Thyroid gland (tissue), 4 donors: ENCODE measurements around the gene ATP8A1. TPM values are rescaled to one million over a fixed set of nuclear protein-coding genes. Genes with fewer than 3 reads are reported as not detected.

Source experiments
- DNase-seq, 2 donors: peaks; one replicate each; pipeline ENCODE4 v3.0.0-alpha.2; 2019
- H3K27ac ChIP-seq, 3 donors: fragments of 200-600 bp; sonication (generic); 1 replicate in 2 of 3; 2 replicates in 1 of 3; pipeline ENCODE4 v1.5.1; 2016 to 2019; ENCODE audit warnings: mild to moderate bottlenecking in 1 of 3, moderate library complexity in 1 of 3
- H3K27me3 ChIP-seq: fragments of 200-600 bp; sonication (generic); one replicate; pipeline ENCODE4 v1.5.1; 2019
- H3K36me3 ChIP-seq, 2 donors: fragments of 200-600 bp; sonication (generic); one replicate each; pipeline ENCODE4 v1.5.1; 2016 to 2019
- H3K4me1 ChIP-seq, 2 donors: fragments of 200-600 bp; sonication (generic); one replicate each; pipeline ENCODE4 v1.5.1; 2017 to 2019
- H3K4me3 ChIP-seq, 3 donors: fragments of 200-600 bp; sonication (generic); replicated peaks in 1 of 3; 1 replicate in 2 of 3; 2 replicates in 1 of 3; pipeline ENCODE4 v1.5.1; 2016; ENCODE audit warnings: mild to moderate bottlenecking in 1 of 3
- H3K9me3 ChIP-seq: fragments of 200-600 bp; sonication (generic); one replicate; pipeline ENCODE4 v1.5.1; 2017
- POLR2A ChIP-seq, 2 donors: fragments of 450-650 bp; IDR thresholded peaks; one replicate each; pipeline ENCODE4 v1.6.1; 2017; ENCODE audit warnings: antibody characterized with exemption in 2 of 2, mild to moderate bottlenecking in 2 of 2, moderate library complexity in 1 of 2
- WGBS, 2 donors: methylation state at CpG; one replicate each; pipeline ENCODE4 v1.1.5; 2017; 5-methylcytosine and 5-hydroxymethylcytosine counted together
- intact Hi-C: fragments of 100-400 bp; cut with DNase I; formaldehyde crosslinking; loops from one replicate; pipeline ENCODE4 v1.15.1; 2023
- total RNA-seq, 4 donors: library from RNA; depleted of rRNA; stranded (reverse); fragments of >200 nt; gene quantifications; one replicate each; pipeline ENCODE4 v1.2.3, GENCODE V29; 2016
- TF ChIP-seq, protein P1 (sequence below), 6 experiments: fragments of 200-600 bp in 3 of 6; fragments of 450-650 bp in 3 of 6; sonication (generic) in 3 of 6; IDR thresholded peaks; one replicate each; pipeline ENCODE4 v1.5.1; 2016 to 2019; ENCODE audit warnings: antibody characterized with exemption in 6 of 6, mild to moderate bottlenecking in 2 of 6, inconsistent platforms in 1 of 6, moderate library complexity in 1 of 6

Gene ATP8A1
- total RNA-seq, 4 donors from 2014 or later, result 191 to 274 (median 245) TPM

DNA sequence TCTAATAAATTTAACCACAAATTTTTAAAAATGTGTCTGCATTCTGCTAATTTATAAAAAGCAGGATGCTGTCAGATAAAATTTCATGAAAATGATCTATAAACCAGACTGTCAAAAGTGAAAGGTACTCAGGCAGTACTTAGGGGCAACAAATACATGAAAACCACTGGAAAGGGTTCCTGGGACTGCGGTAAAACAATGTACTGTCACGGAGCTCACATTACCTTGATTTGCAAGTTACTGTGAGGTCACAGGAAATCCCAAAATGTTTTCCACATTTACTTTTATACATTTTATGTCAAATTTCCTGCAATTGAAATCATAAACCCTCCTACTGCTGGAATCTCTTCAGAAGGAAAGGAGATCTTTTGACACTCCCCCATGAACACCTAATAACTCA is 214.3 kb downstream of the ATP8A1 start:
- no peak overlapping the region for H3K4me3 ChIP-seq
- no peaks in the 10 kb centered on the region for H3K9me3 ChIP-seq
- intact Hi-C loops, result no loop called here
- no peak for DNase-seq
- H3K27ac ChIP-seq, result no peak overlapping the region
- 77 to 90% methylated on average over 2 of the region's 2 CpGs for WGBS, 2 donors
- peaks cover 10 to 14% of the 10 kb centered on the region in 2 donors for H3K36me3 ChIP-seq
- H3K4me1 ChIP-seq, result no peaks in the 10 kb centered on the region
- H3K27me3 ChIP-seq, result no peaks in the 10 kb centered on the region
- TF ChIP-seq, protein P1, sequence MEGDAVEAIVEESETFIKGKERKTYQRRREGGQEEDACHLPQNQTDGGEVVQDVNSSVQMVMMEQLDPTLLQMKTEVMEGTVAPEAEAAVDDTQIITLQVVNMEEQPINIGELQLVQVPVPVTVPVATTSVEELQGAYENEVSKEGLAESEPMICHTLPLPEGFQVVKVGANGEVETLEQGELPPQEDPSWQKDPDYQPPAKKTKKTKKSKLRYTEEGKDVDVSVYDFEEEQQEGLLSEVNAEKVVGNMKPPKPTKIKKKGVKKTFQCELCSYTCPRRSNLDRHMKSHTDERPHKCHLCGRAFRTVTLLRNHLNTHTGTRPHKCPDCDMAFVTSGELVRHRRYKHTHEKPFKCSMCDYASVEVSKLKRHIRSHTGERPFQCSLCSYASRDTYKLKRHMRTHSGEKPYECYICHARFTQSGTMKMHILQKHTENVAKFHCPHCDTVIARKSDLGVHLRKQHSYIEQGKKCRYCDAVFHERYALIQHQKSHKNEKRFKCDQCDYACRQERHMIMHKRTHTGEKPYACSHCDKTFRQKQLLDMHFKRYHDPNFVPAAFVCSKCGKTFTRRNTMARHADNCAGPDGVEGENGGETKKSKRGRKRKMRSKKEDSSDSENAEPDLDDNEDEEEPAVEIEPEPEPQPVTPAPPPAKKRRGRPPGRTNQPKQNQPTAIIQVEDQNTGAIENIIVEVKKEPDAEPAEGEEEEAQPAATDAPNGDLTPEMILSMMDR (IDR thresholded peaks at IDR 0.05), result no peak
- no peak for TF ChIP-seq POLR2A (IDR thresholded peaks at IDR 0.05)

DNA sequence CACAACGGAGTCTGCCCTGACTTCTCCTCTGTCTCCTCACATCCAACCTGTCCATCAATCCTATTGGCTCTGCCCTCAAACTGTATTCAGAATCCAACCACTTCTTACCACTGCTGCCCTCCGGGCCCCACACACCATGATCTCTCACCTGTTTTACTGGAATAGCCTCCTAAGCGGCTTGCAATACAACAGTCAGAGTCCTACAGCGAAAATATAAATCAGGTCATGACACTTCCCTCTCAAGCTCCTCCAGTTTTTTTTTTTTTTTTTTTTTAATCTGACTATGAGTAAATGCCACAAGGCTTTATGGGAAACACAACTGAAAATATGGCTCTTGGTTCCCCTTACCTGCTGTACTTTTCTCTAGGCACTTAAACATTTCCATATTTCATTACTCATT is 216.8 kb downstream of the ATP8A1 start:
- H3K36me3 ChIP-seq, result peaks cover 10 to 12% of the 10 kb centered on the region in 2 donors
- TF ChIP-seq POLR2A (IDR thresholded peaks at IDR 0.05), result no peak
- TF ChIP-seq, protein P1 (IDR thresholded peaks at IDR 0.05), result no peak
- no peak overlapping the region for H3K4me3 ChIP-seq
- H3K4me1 ChIP-seq, result no peaks in the 10 kb centered on the region
- 97 to 100% methylated on average over 4 of the region's 4 CpGs for WGBS, 2 donors
- no peaks in the 10 kb centered on the region for H3K27me3 ChIP-seq
- no peak overlapping the region for H3K27ac ChIP-seq
- intact Hi-C loops, result no loop called here
- H3K9me3 ChIP-seq, result no peaks in the 10 kb centered on the region
- no peak for DNase-seq

DNA sequence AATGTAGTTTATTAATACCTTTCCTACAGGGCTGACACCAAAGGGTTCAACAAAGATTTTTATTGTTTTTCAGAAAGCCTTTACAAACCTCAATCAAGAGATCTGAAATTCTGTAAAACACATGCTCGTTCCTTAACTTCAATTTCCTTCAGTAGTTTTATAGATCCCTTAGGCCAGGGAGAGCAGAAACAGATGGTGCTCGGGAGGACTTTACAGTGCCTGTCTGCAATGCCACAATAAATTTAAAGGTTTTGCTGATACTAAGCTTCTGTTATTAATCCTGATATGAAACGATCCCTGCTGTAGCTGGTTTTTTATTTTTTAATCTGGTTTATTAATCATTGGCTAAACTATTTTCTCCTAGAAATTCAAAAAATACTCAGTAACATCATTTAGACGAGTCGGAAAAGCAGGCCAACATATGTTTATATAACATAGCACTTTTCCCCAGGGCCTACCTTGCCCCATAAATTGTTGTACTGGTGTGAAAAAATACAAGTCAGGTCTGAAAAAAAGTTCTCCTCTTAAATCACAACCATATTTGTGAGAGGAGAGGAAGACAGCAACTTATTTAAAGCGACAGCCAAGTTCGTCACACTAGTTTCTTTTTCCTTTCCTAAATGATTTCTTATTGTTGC is 219.9 kb downstream of the ATP8A1 start:
- Histone ChIP-seq H3K36me3 (peaks cover 0 to 6% of the 10 kb centered on the region in 2 donors), H3K27me3 (no peaks in the 10 kb centered on the region), H3K4me3 (no peak overlapping the region), H3K27ac (no peak overlapping the region), H3K9me3 (no peaks in the 10 kb centered on the region), H3K4me1 (no peaks in the 10 kb centered on the region)
- WGBS, 2 donors, result 89 to 90% methylated on average over 7 of the region's 7 CpGs
- no peak for DNase-seq
- intact Hi-C loops, result no loop called here
- TF ChIP-seq, protein P1 (IDR thresholded peaks at IDR 0.05), result no peak
- no peak for TF ChIP-seq POLR2A (IDR thresholded peaks at IDR 0.05)

DNA sequence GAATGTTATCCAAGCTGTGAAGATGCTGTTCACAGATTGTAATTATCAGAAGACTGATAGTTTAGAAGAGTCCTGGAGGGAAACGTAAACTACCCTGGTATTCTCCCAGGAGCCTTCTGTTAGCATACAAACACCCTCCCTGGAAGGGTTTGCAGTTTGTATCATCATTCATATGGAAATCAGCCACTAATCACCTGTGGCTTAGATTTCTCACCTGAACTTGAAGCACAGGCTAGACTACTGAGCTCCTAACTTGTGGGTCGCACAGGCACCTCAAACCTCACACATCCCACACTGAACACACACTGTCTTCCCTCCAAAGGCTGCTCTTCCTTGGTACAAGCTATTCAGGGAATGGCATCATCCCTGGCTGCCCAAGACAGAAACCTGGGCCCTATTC is 228.9 kb downstream of the ATP8A1 start:
- no peak for DNase-seq

More for the DNA sequence above, 228.9 kb downstream of the ATP8A1 start:
- H3K9me3 ChIP-seq, result no peaks in the 10 kb centered on the region
- no peak for TF ChIP-seq POLR2A (IDR thresholded peaks at IDR 0.05)
- TF ChIP-seq, protein P1 (IDR thresholded peaks at IDR 0.05), result no peak
- no peak overlapping the region for H3K4me3 ChIP-seq
- 77 to 87% methylated on average over 2 of the region's 2 CpGs for WGBS, 2 donors
- H3K27me3 ChIP-seq, result no peaks in the 10 kb centered on the region
- no peaks in the 10 kb centered on the region for H3K4me1 ChIP-seq
- intact Hi-C loops, result no loop called here
- H3K27ac ChIP-seq, result no peak overlapping the region
- H3K36me3 ChIP-seq, result peaks cover 5% of the 10 kb centered on the region in 2 donors
